ENCODE results near the gene UQCRC1. TPM values are rescaled to one million over a fixed set of nuclear protein-coding genes. Genes with fewer than 3 reads are reported as not detected.

Gene UQCRC1
- total RNA-seq, 1 experiment from 2014 or later: 278 TPM

DNA sequence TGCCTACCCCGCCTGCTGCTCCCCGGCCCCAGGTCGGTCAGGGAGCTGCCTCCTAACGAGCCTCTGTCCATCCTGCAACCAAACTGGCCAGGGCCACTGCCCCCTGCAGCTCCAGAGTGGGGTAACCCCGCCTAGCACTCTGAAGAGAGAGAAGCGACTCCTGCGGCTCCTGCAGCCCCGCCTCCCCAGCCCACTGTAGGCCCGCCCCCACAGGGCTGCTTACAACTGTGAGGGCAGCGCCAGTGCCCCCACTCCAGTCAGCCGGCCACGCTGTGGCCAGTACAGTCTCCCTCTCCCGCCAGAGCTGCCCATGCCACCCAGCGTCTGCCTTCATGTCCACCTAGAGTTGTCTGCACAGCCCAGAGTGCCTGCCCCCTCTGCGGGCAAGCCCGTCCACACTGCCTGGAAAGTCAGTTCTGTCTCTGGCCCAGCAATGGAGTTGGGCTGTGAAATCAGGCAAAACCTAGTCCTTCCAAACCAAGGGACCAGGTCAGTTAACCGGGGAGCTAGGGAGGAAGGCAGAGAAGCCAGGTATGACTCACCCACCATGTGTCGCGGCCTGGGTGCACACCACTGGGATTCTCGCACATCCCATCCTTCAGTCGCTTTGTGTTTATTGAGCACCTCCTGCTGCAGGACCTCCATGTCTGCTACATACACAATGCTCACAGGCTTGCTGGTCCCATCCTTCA, 48.3 kb downstream of the UQCRC1 start:
- CTCF ChIA-PET: interaction anchor here (0.6 to 0.7 kb wide), 2 partner anchors 471 to 1940 kb away, joined by 3 to 4 read pairs; no protein-coding TSS in a partner anchor
- TF ChIP-seq, protein P1, sequence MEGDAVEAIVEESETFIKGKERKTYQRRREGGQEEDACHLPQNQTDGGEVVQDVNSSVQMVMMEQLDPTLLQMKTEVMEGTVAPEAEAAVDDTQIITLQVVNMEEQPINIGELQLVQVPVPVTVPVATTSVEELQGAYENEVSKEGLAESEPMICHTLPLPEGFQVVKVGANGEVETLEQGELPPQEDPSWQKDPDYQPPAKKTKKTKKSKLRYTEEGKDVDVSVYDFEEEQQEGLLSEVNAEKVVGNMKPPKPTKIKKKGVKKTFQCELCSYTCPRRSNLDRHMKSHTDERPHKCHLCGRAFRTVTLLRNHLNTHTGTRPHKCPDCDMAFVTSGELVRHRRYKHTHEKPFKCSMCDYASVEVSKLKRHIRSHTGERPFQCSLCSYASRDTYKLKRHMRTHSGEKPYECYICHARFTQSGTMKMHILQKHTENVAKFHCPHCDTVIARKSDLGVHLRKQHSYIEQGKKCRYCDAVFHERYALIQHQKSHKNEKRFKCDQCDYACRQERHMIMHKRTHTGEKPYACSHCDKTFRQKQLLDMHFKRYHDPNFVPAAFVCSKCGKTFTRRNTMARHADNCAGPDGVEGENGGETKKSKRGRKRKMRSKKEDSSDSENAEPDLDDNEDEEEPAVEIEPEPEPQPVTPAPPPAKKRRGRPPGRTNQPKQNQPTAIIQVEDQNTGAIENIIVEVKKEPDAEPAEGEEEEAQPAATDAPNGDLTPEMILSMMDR (IDR thresholded peaks at IDR 0.05; ENCODE audit: insufficient read depth in 1 of 2, low read depth in 1 of 2, low read length in 1 of 2, severe bottlenecking in 1 of 2, unreplicated experiment in 1 of 2): no peak
- Mint-ChIP-seq H3K27ac (ENCODE audit: unreplicated experiment) (no peak overlapping the region), H3K4me1 (ENCODE audit: low read depth, unreplicated experiment) (peaks cover 5% of the 10 kb centered on the region), H3K27me3 (ENCODE audit: insufficient read depth, unreplicated experiment) (no peaks in the 10 kb centered on the region), H3K4me3 (ENCODE audit: unreplicated experiment) (no peak overlapping the region), H3K36me3 (ENCODE audit: insufficient read depth, unreplicated experiment) (peaks cover 8% of the 10 kb centered on the region), H3K9me3 (ENCODE audit: unreplicated experiment) (no peaks in the 10 kb centered on the region)
- Histone ChIP-seq H3K27me3 (replicated peaks; ENCODE audit: control insufficient read depth, insufficient read depth, low read length) (no peaks in the 10 kb centered on the region), H3K36me3 (ENCODE audit: control insufficient read depth, insufficient read depth, low read length) (no peaks in the 10 kb centered on the region), H3K4me3 (ENCODE audit: low read depth, low read length) (no peak overlapping the region), H3K4me1 (peaks cover 5% of the 10 kb centered on the region; the same call in 1 of the 2 replicates), H3K9me3 (no peaks in the 10 kb centered on the region)
- DNase-seq: peak in 1 of 2 experiments; percentile 22
- intact Hi-C loops (cut with micrococcal nuclease; ENCODE audit: unreplicated experiment): no loop called here
- POLR2A ChIA-PET: no interaction called here
- no TSS peak for BruUV-seq (replicated peaks)

DNA sequence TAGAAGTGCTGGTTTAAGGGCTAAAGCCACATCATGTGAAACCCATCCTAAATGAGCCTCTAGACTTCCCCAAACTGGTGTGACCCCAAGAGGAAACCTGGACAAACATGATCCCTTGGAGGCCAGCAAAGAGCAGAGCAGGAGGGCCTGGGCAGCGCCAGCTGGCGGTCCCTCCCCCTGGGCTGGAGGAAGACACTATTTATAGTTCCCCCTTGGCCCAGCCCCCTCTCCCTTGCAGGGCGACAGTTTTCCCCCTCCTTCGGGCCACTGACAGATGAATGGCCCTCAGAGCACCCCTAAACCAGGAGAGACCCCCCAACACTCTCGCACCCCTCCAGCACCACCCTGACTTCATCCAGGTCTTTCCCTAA, 48.8 kb downstream of the UQCRC1 start:
- POLR2A ChIA-PET: no interaction called here
- H3K9me3 ChIP-seq: no peaks in the 10 kb centered on the region
- Mint-ChIP-seq H3K27me3 (ENCODE audit: insufficient read depth, unreplicated experiment) (no peaks in the 10 kb centered on the region), H3K4me3 (ENCODE audit: unreplicated experiment) (no peak overlapping the region), H3K27ac (ENCODE audit: unreplicated experiment) (no peak overlapping the region), H3K4me1 (ENCODE audit: low read depth, unreplicated experiment) (peaks cover 5% of the 10 kb centered on the region), H3K36me3 (ENCODE audit: insufficient read depth, unreplicated experiment) (peaks cover 8% of the 10 kb centered on the region), H3K9me3 (ENCODE audit: unreplicated experiment) (no peaks in the 10 kb centered on the region)
- no peaks in the 10 kb centered on the region for H3K27me3 ChIP-seq (replicated peaks; ENCODE audit: control insufficient read depth, insufficient read depth, low read length)
- DNase-seq: no peak
- CTCF ChIA-PET: interaction anchor here (0.6 to 0.7 kb wide), 2 partner anchors 471 to 1940 kb away, joined by 3 to 4 read pairs; no protein-coding TSS in a partner anchor
- peaks cover 10% of the 10 kb centered on the region; the same call in 1 of the 2 replicates for H3K4me1 ChIP-seq
- intact Hi-C loops (cut with micrococcal nuclease; ENCODE audit: unreplicated experiment): no loop called here
- no TSS peak for BruUV-seq (replicated peaks)
- no peaks in the 10 kb centered on the region for H3K36me3 ChIP-seq (ENCODE audit: control insufficient read depth, insufficient read depth, low read length)
- TF ChIP-seq, protein P1 (IDR thresholded peaks at IDR 0.05; ENCODE audit: insufficient read depth in 1 of 2, low read depth in 1 of 2, low read length in 1 of 2, severe bottlenecking in 1 of 2, unreplicated experiment in 1 of 2): no peak
- no peak overlapping the region for H3K4me3 ChIP-seq (ENCODE audit: low read depth, low read length)

DNA sequence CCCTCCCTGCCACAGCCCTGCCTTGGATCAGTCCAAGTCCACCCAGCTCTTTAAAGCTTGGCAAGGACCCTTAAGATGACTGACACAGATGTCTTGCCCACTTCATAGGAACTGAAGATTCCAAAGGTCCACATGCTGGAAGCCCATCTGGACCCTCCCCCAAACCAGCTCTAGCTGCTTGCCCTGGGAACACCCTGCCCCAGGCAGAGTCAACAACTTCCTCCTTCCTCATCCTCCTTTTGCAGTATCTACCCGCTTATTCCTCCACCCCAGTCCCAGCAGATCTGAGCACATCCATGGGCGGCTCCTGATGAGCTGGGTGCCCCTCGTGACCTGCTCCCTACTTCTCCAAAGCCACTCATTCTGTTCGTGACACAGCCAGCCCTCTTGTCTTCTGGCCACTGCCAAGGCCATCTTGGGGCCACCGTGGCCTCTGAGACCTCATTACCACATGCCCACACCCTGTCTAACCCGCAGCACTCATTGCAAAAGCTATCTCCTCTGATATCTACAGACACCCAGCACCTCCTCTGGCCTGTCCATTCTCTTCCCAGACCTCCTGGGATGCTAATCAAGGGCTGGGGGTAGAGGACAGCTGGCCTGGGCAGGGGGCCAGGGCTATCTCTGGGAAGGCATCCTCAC, 50.8 kb downstream of the UQCRC1 start:
- peaks cover 12% of the 10 kb centered on the region for H3K4me1 Mint-ChIP-seq (ENCODE audit: low read depth, unreplicated experiment)
- H3K27me3 ChIP-seq (replicated peaks; ENCODE audit: control insufficient read depth, insufficient read depth, low read length): no peaks in the 10 kb centered on the region
- ChIA-PET CTCF (interaction anchor here (0.8 to 1.7 kb wide), 9 partner anchors 9 to 259 kb away, joined by 3 to 17 read pairs (median 3); partner anchors contain the start of genes CCDC51, SLC26A6 and TMA7), POLR2A (interaction anchor here (1.4 kb wide), 1 partner anchor 77 kb away, joined by 4 read pairs; the partner anchor contains the start of gene SLC26A6)
- no peaks in the 10 kb centered on the region for H3K27me3 Mint-ChIP-seq (ENCODE audit: insufficient read depth, unreplicated experiment)
- no peaks in the 10 kb centered on the region for H3K9me3 Mint-ChIP-seq (ENCODE audit: unreplicated experiment)
- no peak overlapping the region for H3K4me3 ChIP-seq (ENCODE audit: low read depth, low read length)
- H3K4me3 Mint-ChIP-seq (ENCODE audit: unreplicated experiment): peak overlapping the region; percentile 65
- peaks cover 16% of the 10 kb centered on the region; the same call in 1 of the 2 replicates for H3K4me1 ChIP-seq
- TF ChIP-seq, protein P1 (IDR thresholded peaks at IDR 0.05; ENCODE audit: insufficient read depth in 1 of 2, low read depth in 1 of 2, low read length in 1 of 2, severe bottlenecking in 1 of 2, unreplicated experiment in 1 of 2): no peak
- BruUV-seq (replicated peaks): no TSS peak
- H3K36me3 Mint-ChIP-seq (ENCODE audit: insufficient read depth, unreplicated experiment): peaks cover 8% of the 10 kb centered on the region
- no peaks in the 10 kb centered on the region for H3K9me3 ChIP-seq
- DNase-seq: no peak
- peak overlapping the region; percentile 43 for H3K27ac Mint-ChIP-seq (ENCODE audit: unreplicated experiment)
- intact Hi-C loops (cut with micrococcal nuclease; ENCODE audit: unreplicated experiment): loop anchor here (1.0 to 5.0 kb wide), 5 partner anchors 51 to 371 kb away; partner anchors contain the start of genes CDC25A, CELSR3 and SLC26A6
- H3K36me3 ChIP-seq (ENCODE audit: control insufficient read depth, insufficient read depth, low read length): no peaks in the 10 kb centered on the region

All from Caco-2 (cell line).